ENCODE data around the gene ZMIZ2. TPM values are rescaled to one million over a fixed set of nuclear protein-coding genes. Genes with fewer than 3 reads are reported as not detected.

The ZMIZ2 gene
- total and polyA plus RNA-seq, 9 of the 15 experiments (the other 6 are each of a cell fraction or from before 2014, with no cell fraction given), result 0.13 to 40.3 (median 4.9) TPM

DNA sequence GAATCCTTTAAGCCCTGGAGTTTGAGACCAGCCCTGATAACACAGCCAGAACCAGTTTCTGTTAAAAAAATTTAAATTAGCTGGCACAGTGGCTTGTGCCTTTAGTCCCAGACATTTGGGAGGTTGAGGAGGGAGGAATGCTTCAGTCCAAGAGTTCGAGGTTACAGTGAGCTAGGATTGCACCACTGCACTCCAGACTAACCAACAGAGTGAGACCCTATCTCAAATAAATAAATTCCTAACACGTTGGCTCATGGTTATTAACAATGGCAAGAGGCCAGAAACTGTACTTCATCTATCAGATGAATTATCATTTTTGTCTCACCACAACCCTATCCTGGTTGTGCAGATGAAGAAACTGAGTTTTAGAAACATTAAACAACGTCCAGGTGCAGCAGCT is 45.7 kb downstream of the ZMIZ2 start:
- POLR2A ChIA-PET, result interaction anchor here (0.6 kb wide), 2 partner anchors 30 to 68 kb away, joined by 3 to 4 read pairs; no protein-coding TSS in a partner anchor
- WGBS (ENCODE audit: insufficient coverage, low coverage, missing lambda C conversion rate), result 17% methylated on average over 3 of the region's 3 CpGs
- H3K4me2 ChIP-seq (ENCODE audit: insufficient read depth, low read length), result 0 out of 2 replicates have a peak overlapping the region, but pooled peaks have one; percentile 2

More for the DNA sequence above, 45.7 kb downstream of the ZMIZ2 start:
- in situ Hi-C loops (cut with MboI), result no loop called here
- H3K4me3 ChIP-seq, result no peak overlapping the region
- intact Hi-C loops (cut with micrococcal nuclease), result no loop called here
- CTCF ChIA-PET (ENCODE audit: low intra/inter-chr PET ratio), result no interaction called here
- H4K20me1 ChIP-seq (replicated peaks; ENCODE audit: control insufficient read depth, insufficient read depth, low read length), result peaks cover 19% of the 10 kb centered on the region
- DNase-seq (ENCODE audit: extremely low read depth in 1 of 4, low spot score in 3 of 4), result no peak
- peaks cover 40% of the 10 kb centered on the region for H3K79me2 ChIP-seq (ENCODE audit: control insufficient read depth, insufficient read depth, low read length)
- no TSS peak for BruUV-seq (replicated peaks)
- H3K9me1 ChIP-seq (ENCODE audit: control insufficient read depth, insufficient read depth, low read length), result no peaks in the 10 kb centered on the region
- no peak for ATAC-seq
- H3K4me1 ChIP-seq (replicated peaks in 1 of 2; ENCODE audit: control insufficient read depth in 2 of 2, insufficient read depth in 2 of 2, low read length in 2 of 2), result peaks cover 17 to 21% of the 10 kb centered on the region in 2 experiments; a peak in 4 of 5 replicates
- FAIRE-seq, result no peak
- H3K9ac ChIP-seq (ENCODE audit: insufficient read depth in 1 of 2, low read depth in 2 of 2, low read length in 2 of 2), result peak overlapping the region in 1 of 2 experiments; percentile 53; a peak in 1 of 4 replicates
- no peak overlapping the region for H2AFZ ChIP-seq (ENCODE audit: low read depth, low read length)
- H3K36me3 ChIP-seq (ENCODE audit: control insufficient read depth, insufficient read depth, low read length), result peaks cover 21% of the 10 kb centered on the region
- no peak for TF ChIP-seq RBM22 (IDR thresholded peaks at IDR 0.05; ENCODE audit: low read depth, low read length, poor library complexity, severe bottlenecking)
- TF ChIP-seq NFIC (IDR thresholded peaks at IDR 0.05), result peak; percentile 46
- no peak for TF ChIP-seq NCOA6 (IDR thresholded peaks at IDR 0.05)
- TF ChIP-seq GATAD2A (IDR thresholded peaks at IDR 0.05), result no peak
- no peak for TF ChIP-seq ZBTB1 (CRISPR knock-in tag; IDR thresholded peaks at IDR 0.05; ENCODE audit: borderline replicate concordance, low read depth)
- no peak for TF ChIP-seq ZSCAN29 (IDR thresholded peaks at IDR 0.05)
- TF ChIP-seq ADNP (tag; IDR thresholded peaks at IDR 0.05), result 0 out of 2 replicates have a peak, but pooled peaks have one; percentile 16
- no peak for TF ChIP-seq E2F3 (CRISPR knock-in tag; IDR thresholded peaks at IDR 0.05)
- no peak for TF ChIP-seq POLR2AphosphoS2 (IDR thresholded peaks at IDR 0.05; ENCODE audit: low read length)
- no peak for TF ChIP-seq DEAF1 (CRISPR knock-in tag; IDR thresholded peaks at IDR 0.05)
- 0 out of 2 replicates have a peak, but pooled peaks have one; percentile 5 for TF ChIP-seq CBFA2T3 (IDR thresholded peaks at IDR 0.05)
- no peak overlapping the region for H3K27ac ChIP-seq (ENCODE audit: extremely low read depth, low read depth, low read length)
- no peaks in the 10 kb centered on the region for H3K27me3 ChIP-seq (ENCODE audit: control insufficient read depth in 2 of 2, insufficient read depth in 2 of 2, low read length in 2 of 2)
- H3K9me3 ChIP-seq (replicated peaks; ENCODE audit: control insufficient read depth, insufficient read depth, low read depth, low read length), result no peaks in the 10 kb centered on the region
